Measurements from ENCODE around the gene GJD2.

DNA sequence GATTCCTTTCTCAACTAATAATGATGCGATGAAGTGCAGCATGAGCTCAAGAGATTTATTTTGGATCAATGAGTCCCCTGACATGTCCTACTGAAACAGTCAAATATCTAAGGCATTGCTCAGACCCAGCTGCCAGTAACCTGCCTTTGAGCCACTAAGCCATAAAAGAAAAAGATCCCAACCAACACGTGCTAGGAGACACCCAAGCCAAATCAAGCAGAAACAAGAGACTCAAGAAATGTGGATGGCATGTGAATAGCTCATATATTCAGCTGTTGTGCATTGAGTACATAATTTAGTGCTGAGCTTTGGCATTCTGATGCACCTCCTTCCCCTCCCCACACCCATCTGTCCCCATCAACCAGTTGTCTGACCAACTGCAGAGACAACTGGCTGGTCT, 29.2 kb downstream of the GJD2 start:
- TF ChIP-seq GATA2 (IDR thresholded peaks at IDR 0.05; ENCODE audit: low read depth, low read length), result no peak
- TF ChIP-seq GATA3 (IDR thresholded peaks at IDR 0.05; ENCODE audit: low read depth, low read length), result no peak

Measured in SH-SY5Y (cell line).